ENCODE results near the gene EEFSEC. TPM values are rescaled to one million over a fixed set of nuclear protein-coding genes. Genes with fewer than 3 reads are reported as not detected.

Gene EEFSEC
- total and polyA plus RNA-seq, 8 donors: 5.9 to 9.8 (median 7.4) TPM

GRCh38 chr3:128293930-128294329 is 140.6 kb downstream of the EEFSEC start:
- 94 to 100% methylated on average over 1 of the region's 1 CpG for WGBS, 2 donors
- peaks cover 0 to 2% (median 0%) of the 10 kb centered on the region in 3 donors for H3K4me1 ChIP-seq
- intact Hi-C loops (cut with DNase I): no loop called here
- no peaks in the 10 kb centered on the region for H3K36me3 ChIP-seq
- H3K4me3 ChIP-seq: no peak overlapping the region
- no peak for FAIRE-seq
- DNase-seq: no peak
- no peak for ATAC-seq
- H3K9me3 ChIP-seq: no peaks in the 10 kb centered on the region
- no peak overlapping the region for H3K27ac ChIP-seq
- no peak for TF ChIP-seq CTCF (IDR thresholded peaks at IDR 0.05)
- no peaks in the 10 kb centered on the region for H3K27me3 ChIP-seq

- Histone ChIP-seq H3K4me3 (no peak overlapping the region), H3K27me3 (no peaks in the 10 kb centered on the region), H3K27ac (no peak overlapping the region), H3K4me1 (peaks cover 0 to 2% (median 0%) of the 10 kb centered on the region in 3 donors), H3K36me3 (no peaks in the 10 kb centered on the region), H3K9me3 (no peaks in the 10 kb centered on the region)
- intact Hi-C loops (cut with DNase I): no loop called here
- no peak for FAIRE-seq
- no peak for TF ChIP-seq CTCF (IDR thresholded peaks at IDR 0.05)
- ATAC-seq: no peak
- WGBS, 2 donors: 83 to 91% methylated on average over 4 of the region's 4 CpGs
- peak in 1 of 6 donors; percentile 16 for DNase-seq
Observed at GRCh38 chr3:128294999-128295468, 141.8 kb downstream of the EEFSEC start.

GRCh38 chr3:128296469-128297251 is 143.4 kb downstream of the EEFSEC start:
- FAIRE-seq (no peak), DNase-seq (peak in 1 of 6 donors; percentile 28), ATAC-seq (peak in 3 of 4 donors; percentile 28 to 46 (median 30))
- no peak for TF ChIP-seq CTCF (IDR thresholded peaks at IDR 0.05)
- H3K27ac ChIP-seq: no peak overlapping the region
- H3K4me1 ChIP-seq: peaks cover 0 to 2% (median 0%) of the 10 kb centered on the region in 3 donors
- intact Hi-C loops (cut with DNase I): no loop called here
- no peaks in the 10 kb centered on the region for H3K36me3 ChIP-seq
- H3K9me3 ChIP-seq: no peaks in the 10 kb centered on the region
- 76 to 77% methylated on average over 10 of the region's 10 CpGs for WGBS, 2 donors
- no peak overlapping the region for H3K4me3 ChIP-seq
- H3K27me3 ChIP-seq: no peaks in the 10 kb centered on the region

- H3K4me3 ChIP-seq: no peak overlapping the region
- no peaks in the 10 kb centered on the region for H3K9me3 ChIP-seq
- DNase-seq: peak in 1 of 6 donors; percentile 12
- intact Hi-C loops (cut with DNase I): no loop called here
- H3K27ac ChIP-seq: no peak overlapping the region
- no peaks in the 10 kb centered on the region for H3K27me3 ChIP-seq
- no peak for FAIRE-seq
- TF ChIP-seq CTCF (IDR thresholded peaks at IDR 0.05): no peak
- H3K36me3 ChIP-seq: no peaks in the 10 kb centered on the region
- peak in 3 of 4 donors; percentile 60 to 71 (median 64) for ATAC-seq
- WGBS, 2 donors: 81 to 84% methylated on average over 2 of the region's 2 CpGs
- peaks cover 0 to under 1% (median 0%) of the 10 kb centered on the region in 3 donors for H3K4me1 ChIP-seq
Observed at GRCh38 chr3:128297401-128298138, 144.3 kb downstream of the EEFSEC start.

Measured in pancreas (tissue), 10 donors.